IPS-NIHi7 (cell line): ENCODE data around the gene SAMD14.

Source experiments
- DNase-seq: peaks from one replicate; pipeline ENCODE4 v3.0.0; 2012; ENCODE audit warnings: mixed read lengths; ENCODE audit errors: extremely low spot score

Gene SAMD14

DNA sequence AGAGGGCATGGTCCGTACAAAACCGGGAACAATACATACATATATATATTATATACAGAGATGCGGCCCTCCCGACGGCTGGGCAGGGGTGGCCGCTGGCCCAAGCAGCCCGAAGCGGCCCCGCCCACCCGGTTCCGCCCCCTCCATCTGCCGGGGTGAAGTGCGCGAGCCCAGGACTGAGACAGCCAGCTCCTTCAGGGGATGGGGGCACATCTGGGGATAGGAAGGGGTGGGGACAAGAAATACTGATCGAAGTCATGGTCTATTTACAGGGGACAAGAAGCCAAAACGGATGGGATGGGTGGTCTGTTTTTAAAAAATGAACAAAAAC lies 3.8 kb upstream of the SAMD14 start:
- DNase-seq = no peak

DNA sequence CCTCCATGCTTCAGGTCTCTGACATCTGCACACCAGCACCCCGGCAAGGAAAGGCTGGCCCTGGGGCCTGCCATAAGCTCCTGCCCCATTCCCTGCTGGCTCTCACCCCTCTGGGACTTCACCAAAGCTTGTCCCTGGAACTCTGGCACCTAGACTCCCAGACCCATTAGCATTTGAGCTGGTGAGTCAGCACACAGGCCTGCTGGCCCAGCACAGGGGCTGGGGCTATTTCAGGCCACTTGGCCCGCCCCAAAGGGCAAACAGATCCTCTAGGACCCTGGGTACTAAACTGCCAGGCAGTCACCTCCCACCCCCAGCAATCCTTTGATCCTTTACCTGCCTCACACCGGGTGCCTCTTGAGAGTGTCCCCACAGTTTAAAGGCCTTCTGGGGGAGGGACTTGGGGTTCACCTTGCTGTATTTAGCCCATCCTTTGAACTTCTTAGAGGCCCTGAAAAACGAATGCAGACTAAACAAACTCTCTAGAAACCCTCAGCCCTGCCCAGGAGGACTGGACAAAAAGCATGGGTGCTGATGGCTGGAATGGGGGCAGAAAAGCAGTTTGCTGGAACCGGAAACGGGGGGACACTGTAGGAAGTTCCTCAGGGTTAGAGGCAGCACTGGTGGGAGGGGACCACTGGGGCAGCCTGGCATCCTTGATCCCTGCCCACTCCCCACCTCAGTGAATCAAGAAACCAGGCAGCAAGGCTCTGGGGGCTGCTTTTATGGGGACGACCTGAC lies 3.2 kb upstream of the SAMD14 start:
- peak; percentile 67 for DNase-seq

DNA sequence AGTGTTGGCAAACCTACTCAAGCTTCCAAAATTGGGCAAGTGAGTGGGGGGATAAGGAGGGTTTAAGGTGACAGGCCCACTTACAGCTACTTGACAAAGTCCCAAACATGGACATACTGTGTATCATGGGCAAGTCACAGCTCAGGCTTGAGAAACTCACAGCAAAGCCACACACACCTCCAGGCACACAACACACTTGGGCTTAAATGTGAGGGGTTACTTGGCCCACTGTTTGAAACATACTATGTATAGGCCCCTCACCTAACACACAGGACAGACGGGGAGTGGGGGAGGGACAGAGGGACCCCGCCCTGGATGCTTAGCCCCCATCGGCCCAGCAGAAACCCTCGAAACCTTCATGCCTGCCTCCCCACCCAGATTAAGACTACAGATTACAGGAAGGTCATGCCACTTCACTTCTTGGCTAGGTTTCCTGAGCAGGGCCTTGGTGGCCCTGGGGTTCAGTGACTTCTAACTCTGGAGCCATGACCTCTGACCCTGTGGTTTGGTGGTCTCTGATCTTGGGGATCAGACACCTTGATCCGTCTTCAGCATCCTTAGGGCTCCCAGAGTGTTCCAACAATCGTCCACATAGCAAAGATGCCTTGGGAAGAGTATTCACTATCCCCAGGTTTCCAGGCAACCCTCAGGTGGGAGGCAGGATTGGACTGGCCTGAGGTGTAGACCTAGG lies 2.3 kb upstream of the SAMD14 start:
- DNase-seq = no peak

DNA sequence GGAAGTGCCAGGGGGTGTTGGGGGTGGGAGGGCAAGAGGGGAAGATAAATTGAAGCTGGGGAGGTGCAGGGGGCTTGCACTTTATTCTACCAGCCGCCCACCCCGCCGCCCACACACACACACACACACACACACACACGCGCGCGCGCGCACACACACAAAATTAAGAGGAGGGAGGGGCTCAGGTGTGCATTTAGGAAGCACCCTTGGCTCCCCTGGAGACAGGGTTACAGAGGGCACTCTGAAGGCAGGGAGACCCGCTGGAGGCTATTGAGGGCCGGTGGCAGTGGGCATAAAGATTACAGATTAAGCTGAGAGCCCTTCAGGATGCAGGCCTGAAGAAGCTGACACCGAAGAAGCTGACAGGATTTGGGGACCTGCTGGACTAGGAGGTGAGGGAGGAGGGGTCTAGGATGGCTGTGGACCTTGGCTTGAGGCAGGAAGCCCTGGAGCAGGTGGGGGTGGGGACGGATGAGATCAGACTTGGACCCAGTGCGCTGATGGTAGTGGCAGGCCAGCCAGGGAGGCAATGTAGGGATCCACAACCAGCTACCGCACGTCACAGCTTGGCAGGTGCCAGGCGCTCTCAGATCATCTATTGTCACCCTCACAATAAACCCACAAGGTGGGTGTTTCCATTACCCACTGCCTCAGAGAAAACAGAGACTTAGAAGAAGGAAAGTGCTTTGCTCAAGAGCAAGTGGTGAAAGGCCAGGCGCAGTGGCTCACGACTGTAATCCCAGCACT lies 772 bp upstream of the SAMD14 start:
- peak; percentile 53 for DNase-seq

GRCh38 chr17:50129353-50129727 lies 620 bp downstream of the SAMD14 start:
- DNase-seq = no peak

DNA sequence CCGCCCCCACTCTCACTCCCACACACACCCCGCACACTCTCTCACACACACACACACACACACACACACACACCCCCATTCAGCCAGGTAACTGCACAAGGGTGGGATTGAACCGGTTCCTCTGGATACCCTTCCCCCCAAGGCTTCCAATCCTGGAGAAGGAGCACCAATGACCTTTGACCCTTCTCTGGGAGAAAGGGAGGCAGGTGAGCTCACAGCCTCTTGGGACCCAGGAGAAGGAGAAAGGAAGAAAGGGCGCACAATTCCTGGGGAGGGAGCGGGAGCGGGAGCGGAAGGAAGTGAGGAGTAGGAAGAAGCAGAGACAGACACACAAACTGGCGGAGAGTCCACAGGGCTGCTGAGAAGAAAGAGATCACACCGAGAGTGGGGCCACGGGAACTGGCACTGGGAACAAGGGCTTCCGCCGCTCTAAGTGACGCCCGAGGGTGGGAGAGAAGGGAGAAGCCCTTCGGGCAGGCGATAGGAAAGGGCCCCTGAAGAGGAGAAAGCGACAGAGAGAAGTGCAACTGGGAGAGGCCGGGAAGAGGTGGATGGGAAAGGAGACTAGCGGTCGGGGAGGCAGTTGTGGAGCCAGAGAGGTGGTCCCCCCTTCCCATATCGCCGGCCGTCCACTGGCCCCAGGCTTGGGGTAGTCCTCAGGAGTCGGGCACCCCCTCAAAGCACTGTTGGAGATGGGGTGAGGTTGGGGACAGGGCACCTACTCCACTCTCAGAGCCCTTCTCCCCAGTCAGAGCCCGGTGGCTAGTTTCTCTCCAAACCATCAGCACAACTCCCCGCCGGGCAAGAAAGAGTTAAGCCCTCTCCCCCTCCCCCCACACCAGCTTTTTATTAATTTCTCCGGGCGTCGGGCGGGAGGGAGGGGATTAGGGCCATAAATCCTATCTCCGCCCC lies 1.3 kb downstream of the SAMD14 start:
- DNase-seq = peak; percentile 63

- no peak for DNase-seq
Measured at GRCh38 chr17:50127697-50128361, 2.1 kb downstream of the SAMD14 start.

DNA sequence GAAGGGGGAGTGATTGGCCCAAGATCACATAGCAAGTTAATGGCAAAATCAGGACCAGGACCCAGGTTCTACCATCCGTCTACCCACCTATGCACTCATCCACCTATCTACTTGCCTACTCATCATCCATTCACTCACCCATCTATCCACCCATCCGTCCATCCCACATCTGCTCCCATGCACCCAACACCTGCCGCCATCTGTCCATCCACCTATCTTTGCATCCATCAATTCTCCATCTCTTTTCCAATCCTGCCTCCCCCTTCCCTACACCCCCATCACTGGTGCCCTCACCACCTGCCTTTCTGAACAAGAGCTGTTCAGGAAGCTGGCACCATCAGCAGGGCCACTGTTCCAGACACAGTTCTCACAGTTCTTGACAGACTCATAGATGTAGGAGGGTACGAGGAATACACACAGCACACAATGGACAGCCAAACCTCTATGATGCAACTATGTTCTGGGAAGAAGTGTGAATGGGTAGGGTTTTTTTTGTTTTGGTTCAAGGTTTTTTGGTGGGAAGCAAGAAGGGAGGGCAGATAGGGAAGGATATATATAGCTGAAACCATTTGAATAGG lies 4.5 kb downstream of the SAMD14 start:
- DNase-seq = no peak

DNA sequence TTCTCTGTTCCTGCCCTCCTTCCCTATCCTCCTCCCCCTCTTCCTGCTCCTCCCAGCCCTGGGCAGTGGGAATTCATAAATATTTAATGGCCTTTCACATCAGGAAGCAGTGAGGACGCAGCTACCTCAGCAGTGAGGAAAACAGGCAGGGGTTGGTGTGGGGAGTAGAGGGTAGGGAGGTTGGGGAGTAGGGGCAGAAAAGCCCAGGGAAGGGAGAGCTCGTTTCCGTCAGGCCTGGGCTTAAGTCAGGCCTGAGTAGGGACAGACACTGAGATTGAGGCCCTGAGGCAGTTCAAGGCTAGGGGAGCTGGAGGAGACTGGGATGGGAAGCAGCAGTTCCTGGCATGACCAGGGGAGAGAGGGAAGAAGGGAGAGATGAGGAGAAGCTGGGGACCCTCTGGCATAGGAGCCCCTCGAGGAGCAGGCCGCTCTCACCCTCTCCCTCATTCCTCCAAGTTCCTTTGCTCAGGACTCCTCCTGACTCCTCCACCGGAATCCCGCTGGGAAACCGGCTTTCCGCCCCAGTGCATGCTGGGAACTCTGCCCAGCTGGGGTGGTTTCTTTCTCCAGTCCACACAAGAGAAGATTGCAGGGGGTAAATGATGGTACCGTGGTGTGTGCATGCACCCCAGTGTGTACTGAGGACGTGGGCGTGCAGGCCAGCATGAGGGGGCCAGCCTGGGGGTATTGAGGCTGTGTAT lies 6.2 kb downstream of the SAMD14 start:
- DNase-seq = peak; percentile 57

- DNase-seq = no peak
Measured at GRCh38 chr17:50122945-50123344, 7.0 kb downstream of the SAMD14 start.

- DNase-seq = no peak
Measured at GRCh38 chr17:50120475-50121253, 9.3 kb downstream of the SAMD14 start.

GRCh38 chr17:50118828-50119218 lies 11.1 kb downstream of the SAMD14 start:
- DNase-seq = no peak

GRCh38 chr17:50118076-50118827 lies 11.7 kb downstream of the SAMD14 start:
- no peak for DNase-seq

DNA sequence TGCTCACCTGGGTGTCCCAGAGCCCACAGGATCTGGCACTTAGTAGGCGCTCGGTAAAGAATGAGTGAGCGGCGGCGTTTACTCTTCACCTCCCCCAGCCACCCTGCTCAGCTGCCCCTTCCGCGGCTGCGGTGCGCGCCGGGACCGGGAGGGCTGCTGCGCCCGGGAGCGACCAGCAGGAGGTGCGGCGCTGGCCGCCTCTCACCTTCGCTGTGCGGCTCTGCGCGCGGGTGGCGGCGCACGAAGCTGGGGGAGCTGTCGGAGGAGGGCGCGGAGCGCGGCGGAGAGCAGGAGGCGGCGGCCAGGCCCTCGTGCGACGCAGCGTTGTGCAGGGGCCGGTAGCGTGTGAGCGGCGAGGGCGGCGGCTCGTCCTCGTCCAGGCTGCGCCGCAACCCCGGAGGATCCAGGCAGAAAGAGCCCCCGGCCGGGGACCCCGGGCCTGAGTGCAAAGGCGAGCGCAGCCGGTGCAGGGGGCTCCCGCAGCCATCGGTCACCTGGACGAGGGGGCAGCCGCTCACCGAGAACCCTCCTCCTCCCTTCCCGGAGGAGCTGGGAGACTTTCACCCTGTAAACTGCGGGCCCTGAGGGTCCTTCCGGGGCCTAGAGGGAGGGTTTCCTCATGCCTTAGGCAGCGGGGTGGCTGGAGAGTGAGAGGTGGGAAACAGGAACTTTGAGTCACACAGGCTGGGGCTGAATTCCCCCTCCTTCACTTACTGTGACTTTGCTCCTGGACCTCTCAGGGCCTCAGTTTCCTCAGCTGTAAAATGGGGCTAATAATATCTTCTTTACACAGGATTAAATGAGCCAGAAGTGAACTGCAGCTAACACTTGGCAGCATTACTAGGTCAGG lies 12.5 kb downstream of the SAMD14 start:
- DNase-seq = peak; percentile 82

DNA sequence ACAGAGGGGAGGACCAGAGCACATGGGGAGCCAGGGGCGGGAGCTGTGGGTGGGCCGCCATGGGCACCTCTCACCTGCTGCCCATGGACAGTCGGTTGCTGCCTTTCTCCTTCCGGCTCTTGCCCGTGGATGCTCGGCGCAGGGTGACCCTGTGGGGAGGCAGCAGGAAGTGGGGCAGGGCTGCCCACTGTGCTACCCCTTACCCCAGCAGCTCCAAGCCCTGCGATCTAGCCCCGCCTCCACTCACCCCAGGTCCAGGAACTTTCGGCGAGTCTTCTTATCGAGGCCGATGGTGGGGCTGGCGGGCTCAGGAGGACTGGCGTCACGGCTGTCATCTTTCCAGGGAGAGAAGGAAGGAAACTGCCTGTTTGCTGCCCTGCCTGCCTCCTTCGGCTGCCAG lies 14.2 kb downstream of the SAMD14 start:
- DNase-seq = no peak

DNA sequence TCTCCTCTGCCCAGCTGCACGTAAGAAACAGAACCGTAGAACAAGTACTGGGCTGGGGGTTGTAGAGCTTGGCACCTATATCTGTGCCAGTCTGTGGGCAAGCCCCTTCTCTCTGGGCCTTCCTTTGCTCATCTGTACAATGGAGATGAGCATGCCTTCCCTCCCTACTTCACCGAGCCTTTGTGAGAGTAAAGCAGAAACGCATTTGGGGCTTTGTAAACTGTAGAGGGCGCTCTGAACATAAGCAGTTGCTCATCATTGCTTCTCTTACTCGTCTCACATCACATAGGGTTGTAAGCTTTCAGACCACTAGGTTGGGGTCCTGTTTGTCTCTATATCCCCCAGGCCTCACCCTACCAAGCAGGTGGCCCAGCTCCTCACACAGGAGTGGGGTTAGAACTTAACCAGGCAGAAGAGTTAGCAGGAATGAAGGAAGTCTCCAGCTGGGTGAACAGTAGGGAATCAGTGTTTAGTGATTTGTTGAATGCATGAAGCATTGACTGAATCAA lies 15.1 kb downstream of the SAMD14 start:
- DNase-seq = peak; percentile 74

- DNase-seq = no peak
Measured at GRCh38 chr17:50114401-50114800, 15.6 kb downstream of the SAMD14 start.
